WTC11 (cell line): ENCODE results near the gene APOBEC3G. TPM values are rescaled to one million over a fixed set of nuclear protein-coding genes. Genes with fewer than 3 reads are reported as not detected.

ENCODE experiments used
- ATAC-seq: fragments of 200-7000 bp; cut with Tn5 transposase; 2 replicates; pipeline ENCODE4 v1.10.0; 2021; ENCODE audit warnings: mild to moderate bottlenecking, moderate library complexity
- CTCF ChIA-PET: fragments of 300-600 bp; sonication (Branson Sonifier 250); formaldehyde crosslinking; loops from one replicate; lab custom pipeline; 2021; ENCODE audit warnings: antibody characterized with exemption; lab: Charles Lee
- POLR2A ChIA-PET: fragments of 350-600 bp; sonication (Branson Sonifier 250); formaldehyde crosslinking; loops from one replicate; lab custom pipeline; 2021; ENCODE audit warnings: antibody characterized with exemption; lab: Charles Lee
- DNase-seq: peaks from one replicate; pipeline ENCODE4 v3.0.0; 2021; ENCODE audit warnings: low spot score
- H3K27ac Mint-ChIP-seq: 2 replicates; pipeline ENCODE4 v1.8.0; 2021; ENCODE audit warnings: mixed read lengths
- H3K27me3 Mint-ChIP-seq: 2 replicates; pipeline ENCODE4 v1.8.0; 2021; ENCODE audit warnings: low read depth, mild to moderate bottlenecking, moderate library complexity, mixed read lengths
- H3K36me3 Mint-ChIP-seq: 2 replicates; pipeline ENCODE4 v1.8.0; 2021; ENCODE audit warnings: mixed read lengths
- H3K4me1 Mint-ChIP-seq: 2 replicates; pipeline ENCODE4 v1.8.0; 2022; ENCODE audit warnings: mixed read lengths
- H3K4me3 Mint-ChIP-seq: 2 replicates; pipeline ENCODE4 v1.8.0; 2021; ENCODE audit warnings: mild to moderate bottlenecking, moderate library complexity, mixed read lengths
- H3K9me3 Mint-ChIP-seq: 2 replicates; pipeline ENCODE4 v1.8.0; 2021; ENCODE audit warnings: mixed read lengths
- CREM ChIP-seq: sonication (generic); formaldehyde crosslinking; IDR thresholded peaks from 2 replicates; pipeline ENCODE4 v1.8.1; 2022; ENCODE audit warnings: mild to moderate bottlenecking, missing genetic modification reagents, moderate library complexity
- ETV6 ChIP-seq: sonication (generic); formaldehyde crosslinking; IDR thresholded peaks from 2 replicates; pipeline ENCODE4 v1.8.1; 2022; ENCODE audit warnings: mild to moderate bottlenecking, missing genetic modification reagents
- KAT7 ChIP-seq: sonication (generic); formaldehyde crosslinking; IDR thresholded peaks from 2 replicates; pipeline ENCODE4 v1.8.1; 2023; ENCODE audit warnings: missing genetic modification reagents, mild to moderate bottlenecking, borderline replicate concordance
- NFYB ChIP-seq: sonication (generic); formaldehyde crosslinking; conservative IDR thresholded peaks from 2 replicates; pipeline ENCODE4 v1.8.0; 2022; ENCODE audit warnings: low read depth, missing genetic modification reagents
- NR2C2 ChIP-seq: sonication (generic); formaldehyde crosslinking; IDR thresholded peaks from 2 replicates; pipeline ENCODE4 v1.8.0; 2022; ENCODE audit warnings: mild to moderate bottlenecking, missing genetic modification reagents
- NR3C1 ChIP-seq: sonication (generic); formaldehyde crosslinking; conservative IDR thresholded peaks from 2 replicates; pipeline ENCODE4 v1.8.1; 2023; ENCODE audit warnings: low read depth, mild to moderate bottlenecking, missing genetic modification reagents
- RELA ChIP-seq: sonication (generic); formaldehyde crosslinking; IDR thresholded peaks from 2 replicates; pipeline ENCODE4 v1.8.1; 2022; ENCODE audit warnings: missing genetic modification reagents, mild to moderate bottlenecking, borderline replicate concordance
- TCF7 ChIP-seq: sonication (generic); formaldehyde crosslinking; IDR thresholded peaks from 2 replicates; pipeline ENCODE4 v1.8.0; 2022; ENCODE audit warnings: mild to moderate bottlenecking, low read depth, missing genetic modification reagents, moderate library complexity
- TEAD4 ChIP-seq: sonication (generic); formaldehyde crosslinking; IDR thresholded peaks from 2 replicates; pipeline ENCODE4 v1.8.0; 2022; ENCODE audit warnings: mild to moderate bottlenecking, missing genetic modification reagents
- ZNF317 ChIP-seq: sonication (generic); formaldehyde crosslinking; IDR thresholded peaks from 2 replicates; pipeline ENCODE4 v1.8.1; 2023; ENCODE audit warnings: low read depth, mild to moderate bottlenecking, moderate library complexity, missing genetic modification reagents, borderline replicate concordance
- ZNF416 ChIP-seq: fragments of 250-450 bp; sonication (Bioruptor Pico); IDR thresholded peaks from 2 replicates; pipeline ENCODE4 v1.9.0; 2021; ENCODE audit warnings: mild to moderate bottlenecking, inconsistent platforms
- total RNA-seq: library from RNA; stranded (reverse); gene quantifications from 3 replicates; pipeline ENCODE4 v1.2.3, GENCODE V29; 2021
- TF ChIP-seq, protein P1 (sequence below): fragments of 250-450 bp; sonication (Bioruptor Pico); IDR thresholded peaks from 2 replicates; pipeline ENCODE4 v1.9.0; 2021; ENCODE audit warnings: mild to moderate bottlenecking
- TF ChIP-seq, protein P2 (sequence below): sonication (generic); formaldehyde crosslinking; conservative IDR thresholded peaks from 2 replicates; pipeline ENCODE4 v1.8.1; 2023; ENCODE audit warnings: mild to moderate bottlenecking, low read depth, missing genetic modification reagents, moderate library complexity
- TF ChIP-seq, protein P3 (sequence below): fragments of 250-450 bp; sonication (Bioruptor Pico); IDR thresholded peaks from 2 replicates; pipeline ENCODE4 v2.1.2; 2022; ENCODE audit warnings: mild to moderate bottlenecking, moderate library complexity
- TF ChIP-seq, protein P4 (sequence below): fragments of 250-450 bp; sonication (Bioruptor Pico); IDR thresholded peaks from 2 replicates; pipeline ENCODE4 v1.9.0; 2021; ENCODE audit warnings: mild to moderate bottlenecking, borderline replicate concordance
- TF ChIP-seq, protein P5 (sequence below): sonication (generic); formaldehyde crosslinking; IDR thresholded peaks from 2 replicates; pipeline ENCODE4 v1.8.1; 2023; ENCODE audit warnings: mild to moderate bottlenecking, missing genetic modification reagents, moderate library complexity
- TF ChIP-seq, protein P6 (sequence below): sonication (generic); formaldehyde crosslinking; IDR thresholded peaks from 2 replicates; pipeline ENCODE4 v1.8.1; 2023; ENCODE audit warnings: mild to moderate bottlenecking, missing genetic modification reagents

APOBEC3G gene
- total RNA-seq, 1 experiment from 2014 or later: 1.8 TPM

DNA sequence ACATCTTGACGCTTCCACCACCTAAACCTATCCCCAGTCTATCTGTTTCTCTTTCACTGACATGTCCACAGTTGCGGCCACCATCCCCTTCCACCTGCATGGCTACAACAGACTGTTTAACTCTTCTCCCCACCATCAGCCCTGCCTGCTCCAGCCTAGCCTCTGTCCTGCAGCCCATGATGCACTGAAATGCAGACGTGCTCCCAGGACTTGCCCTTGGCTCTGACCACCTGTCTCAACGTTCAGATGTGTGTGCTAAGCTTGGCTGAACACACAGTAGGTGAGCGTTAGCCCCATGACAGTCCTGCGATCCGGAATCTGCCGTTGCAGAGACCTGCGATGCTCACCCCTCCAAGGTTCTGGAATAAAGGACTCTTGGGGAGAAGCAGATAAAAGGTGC lies 52.7 kb downstream of the APOBEC3G start:
- ATAC-seq (no peak), DNase-seq (no peak)
- Mint-ChIP-seq H3K36me3 (no peaks in the 10 kb centered on the region), H3K9me3 (no peaks in the 10 kb centered on the region), H3K27ac (no peak overlapping the region), H3K4me3 (no peak overlapping the region), H3K4me1 (peaks cover 21% of the 10 kb centered on the region), H3K27me3 (no peaks in the 10 kb centered on the region; the same call in 1 of the 2 replicates)
- ChIA-PET POLR2A (interaction anchor here (0.6 kb wide), 1 partner anchor 409 kb away, joined by 7 read pairs; no protein-coding TSS in a partner anchor), CTCF (interaction anchor here (0.6 to 0.7 kb wide), 2 partner anchors 317 to 863 kb away, joined by 3 to 4 read pairs; no protein-coding TSS in a partner anchor)
- TF ChIP-seq CREM (CRISPR knock-in tag): no peak
- TF ChIP-seq, protein P1, sequence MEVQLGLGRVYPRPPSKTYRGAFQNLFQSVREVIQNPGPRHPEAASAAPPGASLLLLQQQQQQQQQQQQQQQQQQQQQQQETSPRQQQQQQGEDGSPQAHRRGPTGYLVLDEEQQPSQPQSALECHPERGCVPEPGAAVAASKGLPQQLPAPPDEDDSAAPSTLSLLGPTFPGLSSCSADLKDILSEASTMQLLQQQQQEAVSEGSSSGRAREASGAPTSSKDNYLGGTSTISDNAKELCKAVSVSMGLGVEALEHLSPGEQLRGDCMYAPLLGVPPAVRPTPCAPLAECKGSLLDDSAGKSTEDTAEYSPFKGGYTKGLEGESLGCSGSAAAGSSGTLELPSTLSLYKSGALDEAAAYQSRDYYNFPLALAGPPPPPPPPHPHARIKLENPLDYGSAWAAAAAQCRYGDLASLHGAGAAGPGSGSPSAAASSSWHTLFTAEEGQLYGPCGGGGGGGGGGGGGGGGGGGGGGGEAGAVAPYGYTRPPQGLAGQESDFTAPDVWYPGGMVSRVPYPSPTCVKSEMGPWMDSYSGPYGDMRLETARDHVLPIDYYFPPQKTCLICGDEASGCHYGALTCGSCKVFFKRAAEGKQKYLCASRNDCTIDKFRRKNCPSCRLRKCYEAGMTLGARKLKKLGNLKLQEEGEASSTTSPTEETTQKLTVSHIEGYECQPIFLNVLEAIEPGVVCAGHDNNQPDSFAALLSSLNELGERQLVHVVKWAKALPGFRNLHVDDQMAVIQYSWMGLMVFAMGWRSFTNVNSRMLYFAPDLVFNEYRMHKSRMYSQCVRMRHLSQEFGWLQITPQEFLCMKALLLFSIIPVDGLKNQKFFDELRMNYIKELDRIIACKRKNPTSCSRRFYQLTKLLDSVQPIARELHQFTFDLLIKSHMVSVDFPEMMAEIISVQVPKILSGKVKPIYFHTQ: no peak
- TF ChIP-seq, protein P2, sequence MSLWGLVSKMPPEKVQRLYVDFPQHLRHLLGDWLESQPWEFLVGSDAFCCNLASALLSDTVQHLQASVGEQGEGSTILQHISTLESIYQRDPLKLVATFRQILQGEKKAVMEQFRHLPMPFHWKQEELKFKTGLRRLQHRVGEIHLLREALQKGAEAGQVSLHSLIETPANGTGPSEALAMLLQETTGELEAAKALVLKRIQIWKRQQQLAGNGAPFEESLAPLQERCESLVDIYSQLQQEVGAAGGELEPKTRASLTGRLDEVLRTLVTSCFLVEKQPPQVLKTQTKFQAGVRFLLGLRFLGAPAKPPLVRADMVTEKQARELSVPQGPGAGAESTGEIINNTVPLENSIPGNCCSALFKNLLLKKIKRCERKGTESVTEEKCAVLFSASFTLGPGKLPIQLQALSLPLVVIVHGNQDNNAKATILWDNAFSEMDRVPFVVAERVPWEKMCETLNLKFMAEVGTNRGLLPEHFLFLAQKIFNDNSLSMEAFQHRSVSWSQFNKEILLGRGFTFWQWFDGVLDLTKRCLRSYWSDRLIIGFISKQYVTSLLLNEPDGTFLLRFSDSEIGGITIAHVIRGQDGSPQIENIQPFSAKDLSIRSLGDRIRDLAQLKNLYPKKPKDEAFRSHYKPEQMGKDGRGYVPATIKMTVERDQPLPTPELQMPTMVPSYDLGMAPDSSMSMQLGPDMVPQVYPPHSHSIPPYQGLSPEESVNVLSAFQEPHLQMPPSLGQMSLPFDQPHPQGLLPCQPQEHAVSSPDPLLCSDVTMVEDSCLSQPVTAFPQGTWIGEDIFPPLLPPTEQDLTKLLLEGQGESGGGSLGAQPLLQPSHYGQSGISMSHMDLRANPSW (CRISPR knock-in tag): no peak
- no peak for TF ChIP-seq RELA
- TF ChIP-seq, protein P3, sequence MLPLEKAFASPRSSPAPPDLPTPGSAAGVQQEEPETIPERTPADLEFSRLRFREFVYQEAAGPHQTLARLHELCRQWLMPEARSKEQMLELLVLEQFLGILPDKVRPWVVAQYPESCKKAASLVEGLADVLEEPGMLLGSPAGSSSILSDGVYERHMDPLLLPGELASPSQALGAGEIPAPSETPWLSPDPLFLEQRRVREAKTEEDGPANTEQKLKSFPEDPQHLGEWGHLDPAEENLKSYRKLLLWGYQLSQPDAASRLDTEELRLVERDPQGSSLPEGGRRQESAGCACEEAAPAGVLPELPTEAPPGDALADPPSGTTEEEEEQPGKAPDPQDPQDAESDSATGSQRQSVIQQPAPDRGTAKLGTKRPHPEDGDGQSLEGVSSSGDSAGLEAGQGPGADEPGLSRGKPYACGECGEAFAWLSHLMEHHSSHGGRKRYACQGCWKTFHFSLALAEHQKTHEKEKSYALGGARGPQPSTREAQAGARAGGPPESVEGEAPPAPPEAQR: no peak
- no peak for TF ChIP-seq ZNF317 (CRISPR knock-in tag)
- no peak for TF ChIP-seq NR2C2 (CRISPR knock-in tag)
- TF ChIP-seq KAT7 (CRISPR knock-in tag): no peak
- no peak for TF ChIP-seq TEAD4 (CRISPR knock-in tag)
- TF ChIP-seq ZNF416 (CRISPR knock-in tag): no peak
- TF ChIP-seq TCF7 (CRISPR knock-in tag): no peak
- TF ChIP-seq ETV6 (CRISPR knock-in tag): no peak
- TF ChIP-seq, protein P4, sequence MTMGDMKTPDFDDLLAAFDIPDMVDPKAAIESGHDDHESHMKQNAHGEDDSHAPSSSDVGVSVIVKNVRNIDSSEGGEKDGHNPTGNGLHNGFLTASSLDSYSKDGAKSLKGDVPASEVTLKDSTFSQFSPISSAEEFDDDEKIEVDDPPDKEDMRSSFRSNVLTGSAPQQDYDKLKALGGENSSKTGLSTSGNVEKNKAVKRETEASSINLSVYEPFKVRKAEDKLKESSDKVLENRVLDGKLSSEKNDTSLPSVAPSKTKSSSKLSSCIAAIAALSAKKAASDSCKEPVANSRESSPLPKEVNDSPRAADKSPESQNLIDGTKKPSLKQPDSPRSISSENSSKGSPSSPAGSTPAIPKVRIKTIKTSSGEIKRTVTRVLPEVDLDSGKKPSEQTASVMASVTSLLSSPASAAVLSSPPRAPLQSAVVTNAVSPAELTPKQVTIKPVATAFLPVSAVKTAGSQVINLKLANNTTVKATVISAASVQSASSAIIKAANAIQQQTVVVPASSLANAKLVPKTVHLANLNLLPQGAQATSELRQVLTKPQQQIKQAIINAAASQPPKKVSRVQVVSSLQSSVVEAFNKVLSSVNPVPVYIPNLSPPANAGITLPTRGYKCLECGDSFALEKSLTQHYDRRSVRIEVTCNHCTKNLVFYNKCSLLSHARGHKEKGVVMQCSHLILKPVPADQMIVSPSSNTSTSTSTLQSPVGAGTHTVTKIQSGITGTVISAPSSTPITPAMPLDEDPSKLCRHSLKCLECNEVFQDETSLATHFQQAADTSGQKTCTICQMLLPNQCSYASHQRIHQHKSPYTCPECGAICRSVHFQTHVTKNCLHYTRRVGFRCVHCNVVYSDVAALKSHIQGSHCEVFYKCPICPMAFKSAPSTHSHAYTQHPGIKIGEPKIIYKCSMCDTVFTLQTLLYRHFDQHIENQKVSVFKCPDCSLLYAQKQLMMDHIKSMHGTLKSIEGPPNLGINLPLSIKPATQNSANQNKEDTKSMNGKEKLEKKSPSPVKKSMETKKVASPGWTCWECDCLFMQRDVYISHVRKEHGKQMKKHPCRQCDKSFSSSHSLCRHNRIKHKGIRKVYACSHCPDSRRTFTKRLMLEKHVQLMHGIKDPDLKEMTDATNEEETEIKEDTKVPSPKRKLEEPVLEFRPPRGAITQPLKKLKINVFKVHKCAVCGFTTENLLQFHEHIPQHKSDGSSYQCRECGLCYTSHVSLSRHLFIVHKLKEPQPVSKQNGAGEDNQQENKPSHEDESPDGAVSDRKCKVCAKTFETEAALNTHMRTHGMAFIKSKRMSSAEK (CRISPR knock-in tag): no peak
- TF ChIP-seq, protein P5, sequence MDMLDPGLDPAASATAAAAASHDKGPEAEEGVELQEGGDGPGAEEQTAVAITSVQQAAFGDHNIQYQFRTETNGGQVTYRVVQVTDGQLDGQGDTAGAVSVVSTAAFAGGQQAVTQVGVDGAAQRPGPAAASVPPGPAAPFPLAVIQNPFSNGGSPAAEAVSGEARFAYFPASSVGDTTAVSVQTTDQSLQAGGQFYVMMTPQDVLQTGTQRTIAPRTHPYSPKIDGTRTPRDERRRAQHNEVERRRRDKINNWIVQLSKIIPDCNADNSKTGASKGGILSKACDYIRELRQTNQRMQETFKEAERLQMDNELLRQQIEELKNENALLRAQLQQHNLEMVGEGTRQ (CRISPR knock-in tag): no peak
- no peak for TF ChIP-seq NR3C1 (CRISPR knock-in tag)
- TF ChIP-seq NFYB (CRISPR knock-in tag): no peak
- TF ChIP-seq, protein P6, sequence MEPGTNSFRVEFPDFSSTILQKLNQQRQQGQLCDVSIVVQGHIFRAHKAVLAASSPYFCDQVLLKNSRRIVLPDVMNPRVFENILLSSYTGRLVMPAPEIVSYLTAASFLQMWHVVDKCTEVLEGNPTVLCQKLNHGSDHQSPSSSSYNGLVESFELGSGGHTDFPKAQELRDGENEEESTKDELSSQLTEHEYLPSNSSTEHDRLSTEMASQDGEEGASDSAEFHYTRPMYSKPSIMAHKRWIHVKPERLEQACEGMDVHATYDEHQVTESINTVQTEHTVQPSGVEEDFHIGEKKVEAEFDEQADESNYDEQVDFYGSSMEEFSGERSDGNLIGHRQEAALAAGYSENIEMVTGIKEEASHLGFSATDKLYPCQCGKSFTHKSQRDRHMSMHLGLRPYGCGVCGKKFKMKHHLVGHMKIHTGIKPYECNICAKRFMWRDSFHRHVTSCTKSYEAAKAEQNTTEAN (CRISPR knock-in tag): no peak
